Right renal cortex interstitium (tissue), 3 donors: ENCODE measurements around the gene SKIC3. TPM values are rescaled to one million over a fixed set of nuclear protein-coding genes. Genes with fewer than 3 reads are reported as not detected.
A peak's percentile ranks its signal among the peaks of the same experiment; 100 is the strongest.

Experiments used
- DNase-seq, 3 donors: peaks; one replicate each; pipeline ENCODE4 v3.0.0-alpha.2; 2013; ENCODE audit warnings: low read depth in 3 of 3, low spot score in 2 of 3
- polyA plus RNA-seq, 3 donors: library from polyadenylated mRNA; unstranded; fragments of 120-200 nt; gene quantifications; one replicate each; pipeline ENCODE4 v1.2.1, GENCODE V29; 2013; ENCODE audit not compliant: insufficient read length in 3 of 3

The SKIC3 gene
- polyA plus RNA-seq: 10 to 100 TPM; 87.5 to 98.3 (median 91.7) TPM

GRCh38 chr5:95554647-95555548 is at the start of gene SKIC3, which contains the start of gene ARSK:
Gene SKIC3 (minus strand): TSS chr5:95554977. CDS start chr5:95547150, 7,827 bp downstream.
Gene ARSK (plus strand): TSS chr5:95555101. CDS start chr5:95555279, 178 bp downstream.
- peak; percentile 97 to 99 (median 99) for DNase-seq

DNA sequence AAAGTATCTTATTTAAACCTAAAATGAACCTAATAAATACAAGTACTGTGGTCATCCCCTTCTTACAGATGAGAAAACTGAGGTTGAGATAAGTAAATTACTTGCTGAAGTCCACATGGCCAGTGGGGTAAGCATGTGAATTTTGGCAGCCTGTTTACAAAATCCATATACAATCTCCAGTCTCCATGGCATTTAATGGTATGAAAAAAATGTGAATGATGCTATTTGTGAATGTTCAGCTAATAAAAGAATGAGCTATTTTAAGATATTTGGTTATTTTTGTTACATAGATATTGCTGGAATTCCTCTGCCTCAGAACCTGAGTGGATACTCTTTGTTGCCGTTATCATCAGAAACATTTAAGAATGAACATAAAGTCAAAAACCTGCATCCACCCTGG is 45.8 kb upstream of the SKIC3 start:
- no peak for DNase-seq

GRCh38 chr5:95599252-95599651 is 44.5 kb upstream of the SKIC3 start:
- no peak for DNase-seq

DNA sequence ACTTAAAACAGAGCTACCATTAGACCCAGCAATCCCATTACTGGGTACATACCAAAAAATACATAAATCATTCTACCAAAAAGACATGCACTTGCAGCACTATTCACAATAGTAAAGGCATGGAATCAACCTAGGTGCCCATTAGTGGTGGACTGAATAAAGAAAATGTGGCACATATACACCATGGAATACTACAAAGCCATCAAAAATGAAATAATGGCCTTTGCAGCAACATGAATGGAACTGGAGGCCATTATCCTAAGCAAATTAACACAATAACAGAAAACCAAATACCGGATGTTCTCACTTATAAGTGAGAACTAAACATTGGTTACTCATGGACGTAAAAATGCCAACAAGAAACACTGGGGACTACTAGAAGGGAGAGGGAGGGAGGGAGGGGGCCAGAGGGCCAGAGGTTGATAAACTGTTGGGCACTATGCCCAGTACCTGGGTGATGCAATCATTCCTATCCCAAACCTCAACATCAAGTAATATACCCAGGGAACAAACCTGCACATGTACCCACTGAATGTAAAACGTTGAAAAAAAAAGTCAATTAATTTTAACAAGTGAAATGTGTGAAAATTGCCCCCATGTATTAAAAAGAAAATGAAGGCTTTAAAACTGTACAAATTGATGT is 40.6 kb upstream of the SKIC3 start:
- DNase-seq: no peak

DNA sequence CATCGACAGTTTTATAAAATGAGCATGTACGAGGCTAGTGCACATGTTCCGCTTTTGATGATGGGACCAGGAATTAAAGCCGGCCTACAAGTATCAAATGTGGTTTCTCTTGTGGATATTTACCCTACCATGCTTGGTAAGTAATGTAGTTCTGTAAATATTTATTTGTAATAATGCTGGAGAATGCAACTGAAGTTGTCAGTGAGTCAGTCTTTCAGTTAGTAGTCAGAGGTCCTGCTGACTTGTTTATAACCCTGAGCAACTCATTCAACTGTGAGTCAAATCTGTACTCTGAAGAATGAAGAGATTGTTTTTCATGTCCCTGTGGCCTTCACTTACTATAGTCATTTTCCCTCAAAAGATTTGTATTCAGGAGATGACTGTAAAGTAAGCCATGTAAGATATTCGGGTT is 36.7 kb upstream of the SKIC3 start:
- no peak for DNase-seq

- no peak for DNase-seq
Measured at GRCh38 chr5:95590880-95591279, 36.1 kb upstream of the SKIC3 start.

GRCh38 chr5:95583992-95584391 is 29.2 kb upstream of the SKIC3 start:
- no peak for DNase-seq

GRCh38 chr5:95581576-95581975 is 26.8 kb upstream of the SKIC3 start:
- no peak for DNase-seq

- DNase-seq: no peak
Measured at GRCh38 chr5:95572016-95572415, 17.2 kb upstream of the SKIC3 start.

GRCh38 chr5:95565280-95565920 is 10.6 kb upstream of the SKIC3 start:
- no peak for DNase-seq

DNA sequence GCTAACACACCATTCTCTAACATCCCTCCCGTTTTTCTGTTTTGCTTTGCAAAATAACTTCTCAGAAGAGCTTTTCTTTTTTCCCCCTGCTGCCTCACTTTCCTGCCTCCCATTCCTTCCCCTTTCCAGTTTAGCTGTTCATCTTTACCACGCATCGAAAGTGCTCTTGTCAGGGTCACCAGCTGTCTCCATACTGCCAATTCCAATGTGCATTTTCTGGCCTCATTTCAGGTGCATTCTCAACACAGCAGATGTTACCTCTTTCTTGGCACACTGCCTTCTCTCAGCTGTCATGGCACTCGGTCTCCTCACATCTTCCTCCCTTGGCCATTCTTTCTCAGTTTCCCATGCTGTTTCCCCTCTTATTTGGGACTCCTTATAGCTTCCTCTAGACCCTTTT is 9.7 kb upstream of the SKIC3 start:
- DNase-seq: no peak

GRCh38 chr5:95563367-95563766 is 8.6 kb upstream of the SKIC3 start:
- no peak for DNase-seq

- DNase-seq: no peak
Measured at GRCh38 chr5:95562282-95562681, 7.5 kb upstream of the SKIC3 start.

- no peak for DNase-seq
Measured at GRCh38 chr5:95557841-95558240, 3.1 kb upstream of the SKIC3 start.

- DNase-seq: peak in 1 of 3 donors; percentile 8
Measured at GRCh38 chr5:95555553-95555952, 776 bp upstream of the SKIC3 start.

DNA sequence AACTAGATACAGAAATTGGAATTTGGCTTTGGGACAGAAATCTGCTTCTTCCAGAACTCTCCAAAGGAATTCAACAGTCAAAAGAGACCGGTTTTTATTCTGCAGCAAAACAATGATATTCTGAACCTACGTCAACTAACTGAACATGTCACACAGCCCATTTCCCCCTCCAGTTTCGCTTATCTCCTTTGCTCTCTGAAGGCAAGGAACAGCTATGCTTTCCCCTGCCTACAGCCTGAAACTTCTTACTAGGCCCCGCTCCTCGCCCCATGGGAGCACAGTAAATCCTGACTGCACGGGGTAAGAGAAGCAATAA is 488 bp downstream of the SKIC3 start:
- no peak for DNase-seq

DNA sequence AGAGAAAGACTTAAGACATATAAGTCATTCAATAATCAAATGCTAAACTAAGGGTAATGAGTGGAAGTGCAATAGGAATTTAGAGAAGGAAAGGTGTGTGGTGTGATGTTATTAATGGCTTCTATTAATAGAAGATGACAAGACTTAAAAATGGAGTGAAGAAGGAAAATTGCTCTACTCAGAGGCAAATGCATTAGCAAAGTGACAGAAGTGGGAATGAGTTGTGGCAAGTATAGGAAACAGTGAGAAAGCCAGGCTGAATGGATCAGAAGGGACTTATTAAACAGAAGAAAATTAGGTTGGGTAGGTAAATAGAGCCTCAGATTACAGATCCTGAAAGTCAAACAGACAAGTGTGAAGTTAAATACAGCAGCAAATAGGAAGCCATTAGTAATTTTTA is 5.7 kb downstream of the SKIC3 start:
- DNase-seq: no peak

DNA sequence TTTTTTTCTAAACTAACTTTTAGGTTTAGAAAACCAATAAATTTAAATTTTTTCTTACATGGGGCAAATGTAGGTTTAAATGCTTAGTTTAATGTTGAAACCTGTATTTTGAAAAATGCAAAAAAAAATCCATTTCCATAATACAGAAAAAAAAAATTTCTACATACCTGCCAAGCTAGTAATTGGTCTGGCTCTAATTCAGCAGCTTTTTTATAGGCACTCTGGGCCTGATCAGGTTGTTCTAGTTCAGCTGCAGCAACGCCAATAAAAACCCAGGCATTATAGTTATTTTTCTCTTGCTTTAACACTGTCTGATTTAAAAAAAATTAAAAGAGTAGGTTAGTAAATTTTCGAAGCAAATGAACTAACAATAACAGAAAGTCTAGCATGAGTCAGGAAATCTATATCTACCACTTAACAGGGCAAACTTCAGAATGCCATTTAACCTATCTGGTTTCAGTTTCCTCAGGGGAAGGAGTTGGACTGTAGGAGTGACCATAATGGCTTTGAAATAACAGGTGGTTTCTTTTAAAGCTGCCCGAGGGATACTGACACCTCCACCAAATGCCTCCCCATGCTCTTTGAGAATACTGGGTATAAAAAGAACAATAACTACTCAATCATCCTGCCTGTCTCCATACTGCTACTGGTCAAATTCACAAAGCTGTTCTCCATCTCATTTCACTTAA is 11.6 kb downstream of the SKIC3 start:
- peak in 1 of 3 donors; percentile 16 for DNase-seq

GRCh38 chr5:95537501-95537900 is 17.3 kb downstream of the SKIC3 start:
- no peak for DNase-seq

GRCh38 chr5:95533761-95534160 is 21.0 kb downstream of the SKIC3 start:
- DNase-seq: no peak

DNA sequence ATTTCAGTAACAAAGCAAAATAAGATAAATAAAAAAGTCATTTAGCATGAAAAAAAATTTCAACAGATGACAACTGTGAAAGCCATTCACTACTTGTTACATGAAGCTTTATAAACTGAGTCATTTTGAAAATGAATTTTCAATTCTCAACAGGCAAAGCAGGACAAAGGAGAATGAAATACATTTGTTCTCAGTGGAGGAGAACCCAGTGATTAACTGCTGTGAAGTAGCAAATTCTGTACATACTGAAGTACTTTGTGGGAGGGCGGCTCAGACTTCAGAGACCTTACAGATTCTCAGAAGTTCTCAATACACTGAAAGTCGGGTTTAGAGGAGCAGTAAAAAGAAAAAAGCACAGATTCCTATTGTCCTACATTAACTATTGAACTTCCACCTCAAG is 21.7 kb downstream of the SKIC3 start:
- DNase-seq: no peak
